ENCODE results near the gene IL1RL2. TPM values are rescaled to one million over a fixed set of nuclear protein-coding genes. Genes with fewer than 3 reads are reported as not detected.
A peak's percentile ranks its signal among the peaks of the same experiment; 100 is the strongest.

The IL1RL2 gene
- total RNA-seq, 1 experiment from 2014 or later = 0.11 TPM

- no peaks in the 10 kb centered on the region for H3K27me3 ChIP-seq (ENCODE audit: low read length)
- 0 out of 2 replicates have a peak, but pooled peaks cover 6% of the 10 kb centered on the region for H3K4me1 ChIP-seq (ENCODE audit: insufficient read depth, low read length)
- intact Hi-C loops (cut with micrococcal nuclease) = no loop called here
- no peaks in the 10 kb centered on the region for H3F3A ChIP-seq (ENCODE audit: low read length, unreplicated experiment)
- TF ChIP-seq CTCF (conservative IDR thresholded peaks at IDR 0.05; ENCODE audit: low read depth, low read length) (no peak), EZH2phosphoT487 (IDR thresholded peaks at IDR 0.05; ENCODE audit: borderline replicate concordance, low read length) (no peak), EZH2 (IDR thresholded peaks at IDR 0.05; ENCODE audit: low read length, unreplicated experiment) (no peak)
- no peak overlapping the region for H3K9ac ChIP-seq (ENCODE audit: low read length)
- H3K4me2 ChIP-seq (ENCODE audit: low read length) = no peak overlapping the region
- no peak for ATAC-seq
- no TSS peak for BruUV-seq (replicated peaks)
- CTCF ChIA-PET = no interaction called here
- H2AFZ ChIP-seq (ENCODE audit: low read length) = no peak overlapping the region
- no peaks in the 10 kb centered on the region for H4K20me1 ChIP-seq (ENCODE audit: low read length)
- DNase-seq = peak; percentile 7
- no peaks in the 10 kb centered on the region for H3K9me3 ChIP-seq (ENCODE audit: low read length)
- H3K36me3 ChIP-seq (ENCODE audit: low read depth, low read length) = no peaks in the 10 kb centered on the region
- H3K27ac ChIP-seq (ENCODE audit: low read length) = no peak overlapping the region
- POLR2A ChIA-PET (ENCODE audit: unreplicated experiment) = no interaction called here
- H3K9me2 ChIP-seq (replicated peaks; ENCODE audit: low read length) = no peaks in the 10 kb centered on the region
- H3K79me2 ChIP-seq (ENCODE audit: low read length) = no peaks in the 10 kb centered on the region
- no peak overlapping the region for H3K4me3 ChIP-seq (ENCODE audit: low read length)
Measured at GRCh38 chr2:102252236-102252635, 65.4 kb downstream of the IL1RL2 start.

GRCh38 chr2:102253140-102253752, 66.4 kb downstream of the IL1RL2 start:
- no peak overlapping the region for H3K4me2 ChIP-seq (ENCODE audit: low read length)
- no peaks in the 10 kb centered on the region for H3K27me3 ChIP-seq (ENCODE audit: low read length)
- H3K4me1 ChIP-seq (ENCODE audit: insufficient read depth, low read length) = peaks cover 11% of the 10 kb centered on the region
- ATAC-seq = no peak
- H3K27ac ChIP-seq (ENCODE audit: low read length) = no peak overlapping the region
- no peak overlapping the region for H3K4me3 ChIP-seq (ENCODE audit: low read length)
- no peak for TF ChIP-seq EZH2phosphoT487 (IDR thresholded peaks at IDR 0.05; ENCODE audit: borderline replicate concordance, low read length)
- no peak for TF ChIP-seq CTCF (conservative IDR thresholded peaks at IDR 0.05; ENCODE audit: low read depth, low read length)
- no peak for TF ChIP-seq EZH2 (IDR thresholded peaks at IDR 0.05; ENCODE audit: low read length, unreplicated experiment)
- ChIA-PET POLR2A (ENCODE audit: unreplicated experiment) (no interaction called here), CTCF (interaction anchor here (0.5 to 1.7 kb wide), 2 partner anchors 84 to 104 kb away, joined by 3 to 6 read pairs; no protein-coding TSS in a partner anchor)
- DNase-seq = no peak
- no peaks in the 10 kb centered on the region for H3K9me2 ChIP-seq (replicated peaks; ENCODE audit: low read length)
- no peaks in the 10 kb centered on the region for H3K79me2 ChIP-seq (ENCODE audit: low read length)
- H4K20me1 ChIP-seq (ENCODE audit: low read length) = no peaks in the 10 kb centered on the region
- no peaks in the 10 kb centered on the region for H3K36me3 ChIP-seq (ENCODE audit: low read depth, low read length)
- intact Hi-C loops (cut with micrococcal nuclease) = loop anchor here (1.0 kb wide), 3 partner anchors 102 to 196 kb away; partner anchors contain the start of gene IL18R1
- no peak overlapping the region for H2AFZ ChIP-seq (ENCODE audit: low read length)
- H3F3A ChIP-seq (ENCODE audit: low read length, unreplicated experiment) = no peaks in the 10 kb centered on the region
- no TSS peak for BruUV-seq (replicated peaks)
- H3K9me3 ChIP-seq (ENCODE audit: low read length) = no peaks in the 10 kb centered on the region
- no peak overlapping the region for H3K9ac ChIP-seq (ENCODE audit: low read length)

- H3K9me2 ChIP-seq (replicated peaks; ENCODE audit: low read length) = no peaks in the 10 kb centered on the region
- no peak overlapping the region for H3K27ac ChIP-seq (ENCODE audit: low read length)
- ChIA-PET CTCF (interaction anchor here (0.5 to 1.7 kb wide), 2 partner anchors 83 to 104 kb away, joined by 3 to 6 read pairs; no protein-coding TSS in a partner anchor), POLR2A (ENCODE audit: unreplicated experiment) (no interaction called here)
- no peaks in the 10 kb centered on the region for H4K20me1 ChIP-seq (ENCODE audit: low read length)
- no peak overlapping the region for H2AFZ ChIP-seq (ENCODE audit: low read length)
- no peaks in the 10 kb centered on the region for H3K9me3 ChIP-seq (ENCODE audit: low read length)
- no peaks in the 10 kb centered on the region for H3K27me3 ChIP-seq (ENCODE audit: low read length)
- ATAC-seq (no peak), DNase-seq (peak; percentile 55)
- peaks cover 15% of the 10 kb centered on the region for H3K4me1 ChIP-seq (ENCODE audit: insufficient read depth, low read length)
- no peak overlapping the region for H3K9ac ChIP-seq (ENCODE audit: low read length)
- no peaks in the 10 kb centered on the region for H3K79me2 ChIP-seq (ENCODE audit: low read length)
- no peak overlapping the region for H3K4me2 ChIP-seq (ENCODE audit: low read length)
- no peaks in the 10 kb centered on the region for H3F3A ChIP-seq (ENCODE audit: low read length, unreplicated experiment)
- TF ChIP-seq EZH2 (IDR thresholded peaks at IDR 0.05; ENCODE audit: low read length, unreplicated experiment) (no peak), EZH2phosphoT487 (IDR thresholded peaks at IDR 0.05; ENCODE audit: borderline replicate concordance, low read length) (no peak), CTCF (conservative IDR thresholded peaks at IDR 0.05; ENCODE audit: low read depth, low read length) (peak; percentile 67)
- H3K36me3 ChIP-seq (ENCODE audit: low read depth, low read length) = no peaks in the 10 kb centered on the region
- no peak overlapping the region for H3K4me3 ChIP-seq (ENCODE audit: low read length)
- intact Hi-C loops (cut with micrococcal nuclease) = loop anchor here (1.0 kb wide), 3 partner anchors 102 to 196 kb away; partner anchors contain the start of gene IL18R1
- BruUV-seq (replicated peaks) = no TSS peak
Measured at GRCh38 chr2:102253753-102254150, 66.9 kb downstream of the IL1RL2 start.

Measured in PC-3 (cell line).